Adrenal gland (tissue), 12 donors: ENCODE data around the gene HHAT. TPM values are rescaled to one million over a fixed set of nuclear protein-coding genes. Genes with fewer than 3 reads are reported as not detected.

Experiments
- DNase-seq, 7 donors: peaks; one replicate each; pipeline ENCODE4 v3.0.0-alpha.2; 2019 to 2020
- H3K27ac ChIP-seq, 5 donors: fragments of 200-600 bp; sonication (generic) in 4 of 5; 1 replicate in 3 of 5; 2 replicates in 2 of 5; pipeline versions ENCODE4 v1.5.1 to v1.8.0; 2016 to 2020; ENCODE audit warnings: mild to moderate bottlenecking in 1 of 5
- H3K27me3 ChIP-seq: fragments of 200-600 bp; 2 replicates; pipeline ENCODE4 v1.8.0; 2021
- H3K36me3 ChIP-seq, 2 donors: fragments of 200-600 bp; replicated peaks in 1 of 2; 1 replicate in 1 of 2; 2 replicates in 1 of 2; pipeline versions ENCODE4 v1.5.1 to v1.8.0; 2018 to 2022
- H3K4me1 ChIP-seq, 2 donors: fragments of 200-600 bp; replicated peaks in 1 of 2; 1 replicate in 1 of 2; 2 replicates in 1 of 2; pipeline versions ENCODE4 v1.5.1 to v1.8.0; 2018 to 2021
- H3K4me3 ChIP-seq, 4 donors: fragments of 200-600 bp; sonication (generic) in 3 of 4; one replicate each; pipeline ENCODE4 v1.5.1; 2016 to 2018
- H3K9me3 ChIP-seq, 3 donors: fragments of 200-600 bp; sonication (generic) in 1 of 3; replicated peaks in 1 of 3; 1 replicate in 2 of 3; 2 replicates in 1 of 3; pipeline versions ENCODE4 v1.5.1 to v1.8.0; 2016 to 2021
- POLR2A ChIP-seq, 2 donors: fragments of 450-650 bp; IDR thresholded peaks; one replicate each; pipeline ENCODE4 v1.6.1; 2017; ENCODE audit warnings: antibody characterized with exemption in 2 of 2, mild to moderate bottlenecking in 2 of 2, moderate library complexity in 1 of 2
- WGBS, 4 donors: extraction: QIAGEN DNeasy Blood & Tissue Kit in 2 of 4; methylation state at CpG; one replicate each; pipeline versions ENCODE4 v1.1.5 to v1.1.7; 2013 to 2017; 5-methylcytosine and 5-hydroxymethylcytosine counted together
- intact Hi-C, 2 donors: fragments of 100-400 bp; cut with DNase I; formaldehyde crosslinking; loops; one replicate each; pipeline versions ENCODE4 v1.14.1 to v1.15.0; 2022 to 2023
- polyA plus RNA-seq, 3 donors: library from polyadenylated mRNA; stranded (reverse); fragments of 200-250 nt in 2 of 3; fragments of 350-450 nt in 1 of 3; fragmentation: Illumina TruSeq in 1 of 3; extraction: RNeasy Lipid Tissue Mini Kit (QIAGEN cat#74804) in 1 of 3; gene quantifications; one replicate each; pipeline ENCODE4 v1.2.3, GENCODE V29; 2013 to 2014
- total RNA-seq, 9 donors: library from RNA; depleted of rRNA in 4 of 9; stranded (reverse); fragments of >200 nt in 4 of 9; fragments of 120-200 nt in 1 of 9; fragmentation: NEBNext Ultra II Directional in 1 of 9; extraction: Animal tissue kit (Norgen Biotek cat#: 25700) in 1 of 9; gene quantifications; one replicate each; pipeline versions ENCODE4 v1.1.0 to v1.2.4, GENCODE V29; 2013 to 2023
- TF ChIP-seq, protein P1 (sequence below), 6 experiments: fragments of 450-650 bp in 4 of 6; fragments of 200-600 bp in 2 of 6; sonication (generic) in 1 of 6; IDR thresholded peaks; 1 replicate in 5 of 6; 2 replicates in 1 of 6; pipeline versions ENCODE4 v1.5.1 to v1.8.0; 2016 to 2021; ENCODE audit warnings: antibody characterized with exemption in 6 of 6, mild to moderate bottlenecking in 2 of 6, moderate library complexity in 1 of 6
- donor health status: healthy with polysubstance abuse.
- donor health status: Bipolar disorder and iron deficiency.
- donor health status: DM: yes; HTN: yes; CAD: no.
- donor health status: DM: no; HTN: no; CAD: no.
- donor health status: DM: no; HTN: no; CAD: no.
- donor health status: DM: yes; HTN: yes; CAD: no.

The HHAT gene
- total and polyA plus RNA-seq, 12 donors, result 3.1 to 26.7 (median 12.3) TPM

GRCh38 chr1:210505601-210506496 lies 177.1 kb downstream of the HHAT start:
- WGBS, 4 donors, result 63 to 76% (median 68%) methylated on average over 7 of the region's 7 CpGs
- no peak overlapping the region for H3K4me3 ChIP-seq
- H3K27ac ChIP-seq, result no peak overlapping the region
- no peaks in the 10 kb centered on the region for H3K27me3 ChIP-seq
- intact Hi-C loops, result no loop called here
- H3K36me3 ChIP-seq, result no peaks in the 10 kb centered on the region
- no peaks in the 10 kb centered on the region for H3K9me3 ChIP-seq
- no peak for DNase-seq
- no peaks in the 10 kb centered on the region for H3K4me1 ChIP-seq
- TF ChIP-seq, protein P1, sequence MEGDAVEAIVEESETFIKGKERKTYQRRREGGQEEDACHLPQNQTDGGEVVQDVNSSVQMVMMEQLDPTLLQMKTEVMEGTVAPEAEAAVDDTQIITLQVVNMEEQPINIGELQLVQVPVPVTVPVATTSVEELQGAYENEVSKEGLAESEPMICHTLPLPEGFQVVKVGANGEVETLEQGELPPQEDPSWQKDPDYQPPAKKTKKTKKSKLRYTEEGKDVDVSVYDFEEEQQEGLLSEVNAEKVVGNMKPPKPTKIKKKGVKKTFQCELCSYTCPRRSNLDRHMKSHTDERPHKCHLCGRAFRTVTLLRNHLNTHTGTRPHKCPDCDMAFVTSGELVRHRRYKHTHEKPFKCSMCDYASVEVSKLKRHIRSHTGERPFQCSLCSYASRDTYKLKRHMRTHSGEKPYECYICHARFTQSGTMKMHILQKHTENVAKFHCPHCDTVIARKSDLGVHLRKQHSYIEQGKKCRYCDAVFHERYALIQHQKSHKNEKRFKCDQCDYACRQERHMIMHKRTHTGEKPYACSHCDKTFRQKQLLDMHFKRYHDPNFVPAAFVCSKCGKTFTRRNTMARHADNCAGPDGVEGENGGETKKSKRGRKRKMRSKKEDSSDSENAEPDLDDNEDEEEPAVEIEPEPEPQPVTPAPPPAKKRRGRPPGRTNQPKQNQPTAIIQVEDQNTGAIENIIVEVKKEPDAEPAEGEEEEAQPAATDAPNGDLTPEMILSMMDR (IDR thresholded peaks at IDR 0.05), result no peak
- no peak for TF ChIP-seq POLR2A (IDR thresholded peaks at IDR 0.05)

DNA sequence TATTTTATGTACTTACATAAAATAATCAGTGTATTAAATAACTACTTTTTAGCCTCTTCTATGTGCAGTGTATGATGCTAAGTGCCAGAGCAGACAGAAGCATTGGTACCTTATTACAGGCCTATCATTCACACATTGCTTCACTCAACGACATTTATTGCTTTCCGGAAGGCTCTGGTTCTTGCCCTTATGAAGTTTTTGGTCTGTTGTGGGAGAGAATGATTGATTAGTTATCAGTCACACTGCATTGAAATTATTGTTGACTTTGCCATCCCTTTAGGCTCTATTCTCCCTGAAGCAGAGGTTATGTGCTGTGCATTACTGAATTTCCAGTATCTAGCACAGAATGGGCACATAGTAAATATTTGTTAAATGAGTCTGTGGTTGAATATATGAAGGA lies 178.0 kb downstream of the HHAT start:
- no peaks in the 10 kb centered on the region for H3K9me3 ChIP-seq
- no peaks in the 10 kb centered on the region for H3K27me3 ChIP-seq
- 86 to 93% (median 88%) methylated on average over 2 of the region's 2 CpGs for WGBS, 4 donors
- H3K27ac ChIP-seq, result no peak overlapping the region
- no peaks in the 10 kb centered on the region for H3K4me1 ChIP-seq
- no peaks in the 10 kb centered on the region for H3K36me3 ChIP-seq
- DNase-seq, result no peak
- H3K4me3 ChIP-seq, result no peak overlapping the region
- intact Hi-C loops, result no loop called here
- no peak for TF ChIP-seq POLR2A (IDR thresholded peaks at IDR 0.05)
- TF ChIP-seq, protein P1 (IDR thresholded peaks at IDR 0.05), result no peak

DNA sequence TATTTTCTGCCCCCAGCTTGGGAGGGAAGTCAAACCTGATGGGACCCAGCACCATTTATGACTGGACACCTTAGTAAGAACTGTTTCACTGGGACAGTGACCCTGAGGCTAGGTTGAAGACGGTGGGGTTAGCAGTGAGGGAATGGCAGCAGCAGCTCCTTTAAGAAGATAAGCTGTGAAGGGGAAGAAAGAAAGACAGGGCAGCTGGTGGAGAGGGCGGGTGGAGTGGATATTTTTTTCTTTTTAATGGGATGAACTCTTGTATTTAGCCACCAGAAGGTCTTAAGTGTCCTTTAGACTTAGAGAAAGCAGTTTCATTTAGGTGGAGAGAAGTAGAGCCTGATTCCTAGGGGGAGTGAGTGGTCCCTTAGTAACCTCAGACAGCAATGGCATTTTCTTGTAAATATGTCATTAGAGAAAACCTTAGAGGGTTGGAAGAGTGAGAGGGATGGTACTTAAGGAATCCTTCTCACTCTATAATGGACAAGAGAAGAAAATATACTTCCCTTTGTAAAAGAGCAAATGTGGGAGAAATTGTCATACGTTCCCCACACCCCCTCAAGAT lies 187.5 kb downstream of the HHAT start:
- 71 to 78% (median 74%) methylated on average over 3 of the region's 3 CpGs for WGBS, 4 donors
- no peak for TF ChIP-seq POLR2A (IDR thresholded peaks at IDR 0.05)
- TF ChIP-seq, protein P1 (IDR thresholded peaks at IDR 0.05), result no peak

DNA sequence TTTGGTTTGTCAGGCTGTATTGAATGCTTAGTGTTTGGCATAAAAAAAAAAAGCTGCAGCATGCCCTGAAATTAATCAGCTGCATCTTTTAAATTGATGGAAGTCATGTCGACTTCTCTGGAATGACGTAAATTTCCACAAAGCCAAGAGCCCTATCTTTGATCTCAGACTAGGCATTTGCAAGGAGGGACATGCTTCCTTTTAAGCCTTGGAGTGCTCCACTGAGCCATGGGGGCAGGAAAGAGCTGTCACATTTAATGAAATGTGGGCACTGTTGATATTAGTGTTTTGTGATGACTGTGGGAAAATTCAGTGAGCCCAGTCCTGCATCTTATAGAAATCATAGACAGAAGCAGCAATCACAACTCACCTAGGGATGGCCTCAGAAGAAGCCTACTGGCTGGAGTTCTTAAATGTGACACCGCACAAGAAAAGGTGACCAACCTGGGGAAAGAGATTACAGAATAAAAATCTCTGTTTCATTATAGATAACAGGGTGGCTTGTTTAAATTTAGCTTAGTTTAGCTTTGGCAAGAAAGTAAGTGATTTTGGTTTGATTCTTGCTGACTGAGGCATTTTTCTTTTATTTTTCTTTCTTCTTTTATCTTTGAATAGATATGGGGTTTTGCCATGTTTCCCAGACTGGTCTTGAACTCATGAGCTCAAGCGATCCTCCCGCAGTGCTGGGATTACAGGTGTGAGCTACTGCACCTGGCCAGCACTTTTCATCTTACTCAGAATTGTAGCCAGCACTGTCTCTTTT lies 188.2 kb downstream of the HHAT start:
- Histone ChIP-seq H3K27me3 (no peaks in the 10 kb centered on the region), H3K4me3 (no peak overlapping the region), H3K9me3 (no peaks in the 10 kb centered on the region), H3K27ac (no peak overlapping the region), H3K36me3 (no peaks in the 10 kb centered on the region), H3K4me1 (no peaks in the 10 kb centered on the region)
- intact Hi-C loops, result no loop called here
- 64 to 80% (median 74%) methylated on average over 5 of the region's 5 CpGs for WGBS, 4 donors
- DNase-seq, result peak in 1 of 7 donors; percentile 1
- TF ChIP-seq, protein P1 (IDR thresholded peaks at IDR 0.05), result no peak
- TF ChIP-seq POLR2A (IDR thresholded peaks at IDR 0.05), result no peak

More for the DNA sequence above, 187.5 kb downstream of the HHAT start:
- no peak overlapping the region for H3K27ac ChIP-seq
- intact Hi-C loops, result no loop called here
- no peaks in the 10 kb centered on the region for H3K9me3 ChIP-seq
- no peak overlapping the region for H3K4me3 ChIP-seq
- H3K27me3 ChIP-seq, result no peaks in the 10 kb centered on the region
- DNase-seq, result no peak
- H3K4me1 ChIP-seq, result no peaks in the 10 kb centered on the region
- H3K36me3 ChIP-seq, result no peaks in the 10 kb centered on the region
